ENCODE results near the gene SPATA24.
"Not testable (repeated sequence)": the region's sequence is repeated elsewhere in the genome, so short reads cannot be mapped to it uniquely, and the experiment has no call there.

SPATA24 gene

DNA sequence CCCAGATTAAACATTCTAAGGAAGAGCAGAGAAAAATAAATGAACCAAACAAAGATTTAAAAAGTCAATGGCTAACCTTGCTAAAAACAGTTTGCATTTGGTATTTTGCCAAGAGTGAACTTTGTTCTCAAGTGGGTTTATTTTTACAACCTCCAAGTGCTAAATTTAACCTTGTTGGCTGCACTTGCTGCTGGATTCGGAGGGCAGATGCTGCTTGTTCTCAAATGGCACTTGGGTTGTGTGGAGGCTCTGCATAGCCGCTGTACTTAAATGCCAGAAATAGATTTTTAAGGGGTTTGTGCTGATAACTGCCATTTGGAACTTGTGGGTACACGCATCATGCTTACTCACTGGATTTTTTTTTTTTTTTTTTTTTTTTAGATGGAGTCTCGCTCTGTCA lies 13.3 kb upstream of the SPATA24 start:
- no peak for DNase-seq (ENCODE audit: low read depth in 2 of 2)

DNA sequence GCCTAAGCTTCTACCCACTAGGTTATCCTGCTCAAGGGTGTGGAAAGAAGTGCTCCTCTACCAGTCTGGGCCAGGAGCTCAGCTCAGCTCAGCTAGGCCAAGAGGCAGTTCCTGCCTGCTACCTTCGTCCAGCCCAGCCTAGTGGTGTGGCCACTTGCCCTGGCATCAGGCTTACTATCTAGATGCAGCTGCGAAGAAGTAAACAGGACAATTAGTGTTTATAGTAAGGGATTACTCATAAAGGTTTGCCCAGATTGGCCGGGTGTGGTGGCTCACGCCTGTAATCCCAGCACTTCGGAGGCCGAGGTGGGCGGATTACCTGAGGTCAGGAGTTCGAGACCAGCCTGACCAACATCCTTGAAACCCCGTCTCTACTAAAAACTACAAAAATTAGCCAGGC lies 12.8 kb upstream of the SPATA24 start:
- DNase-seq (ENCODE audit: low read depth in 2 of 2) = no peak

DNA sequence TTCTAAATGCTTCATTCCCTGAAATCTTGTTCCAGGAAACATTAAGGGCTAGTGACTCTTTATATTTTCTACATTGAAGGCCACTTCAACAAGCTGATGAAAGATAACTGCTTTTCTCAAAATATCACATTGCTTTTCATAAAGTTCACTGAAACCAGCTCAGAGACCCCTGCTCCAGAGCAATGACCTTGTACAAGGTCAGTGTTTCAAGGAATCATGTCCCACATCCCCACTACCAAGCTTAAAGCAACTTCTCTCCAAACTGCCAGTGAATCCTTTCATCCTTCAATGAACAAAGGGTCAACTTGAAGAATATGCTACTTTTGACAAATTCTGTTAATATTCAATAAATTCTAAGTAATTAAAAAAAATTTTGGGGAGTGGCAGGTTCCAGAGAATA lies 12.0 kb upstream of the SPATA24 start:
- DNase-seq (ENCODE audit: low read depth in 2 of 2) = no peak

DNA sequence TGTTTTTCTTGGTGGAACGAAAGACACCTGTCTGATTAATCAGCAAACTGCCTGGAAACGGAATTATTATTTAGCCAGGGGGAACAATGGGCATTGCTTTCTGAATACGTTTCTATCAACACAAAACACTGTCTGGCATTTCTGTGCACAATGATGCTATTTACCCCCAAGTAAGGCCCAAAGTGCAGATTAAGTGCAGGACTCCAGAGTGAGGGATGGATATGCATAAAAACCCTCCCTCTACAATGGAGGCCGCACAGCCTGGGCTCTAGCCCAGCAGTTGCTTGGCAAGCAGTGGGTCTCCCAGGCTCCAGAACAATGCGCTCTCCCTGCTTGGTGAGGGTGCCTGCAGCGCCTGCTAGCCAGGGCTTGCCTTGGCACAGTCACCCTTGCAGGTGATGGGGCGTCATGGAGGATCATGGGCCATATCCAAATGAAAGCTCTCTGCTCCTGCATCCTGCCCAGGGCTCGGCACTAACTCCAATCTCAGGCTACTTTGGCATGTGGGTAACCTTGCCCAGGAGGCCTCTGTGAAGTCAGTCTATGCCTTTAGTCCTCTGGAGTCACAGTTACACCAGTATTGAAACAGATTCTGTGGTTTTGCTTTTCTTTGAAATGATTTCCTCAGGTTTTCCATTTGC lies 11.5 kb upstream of the SPATA24 start:
- DNase-seq (ENCODE audit: low read depth in 2 of 2) = no peak

DNA sequence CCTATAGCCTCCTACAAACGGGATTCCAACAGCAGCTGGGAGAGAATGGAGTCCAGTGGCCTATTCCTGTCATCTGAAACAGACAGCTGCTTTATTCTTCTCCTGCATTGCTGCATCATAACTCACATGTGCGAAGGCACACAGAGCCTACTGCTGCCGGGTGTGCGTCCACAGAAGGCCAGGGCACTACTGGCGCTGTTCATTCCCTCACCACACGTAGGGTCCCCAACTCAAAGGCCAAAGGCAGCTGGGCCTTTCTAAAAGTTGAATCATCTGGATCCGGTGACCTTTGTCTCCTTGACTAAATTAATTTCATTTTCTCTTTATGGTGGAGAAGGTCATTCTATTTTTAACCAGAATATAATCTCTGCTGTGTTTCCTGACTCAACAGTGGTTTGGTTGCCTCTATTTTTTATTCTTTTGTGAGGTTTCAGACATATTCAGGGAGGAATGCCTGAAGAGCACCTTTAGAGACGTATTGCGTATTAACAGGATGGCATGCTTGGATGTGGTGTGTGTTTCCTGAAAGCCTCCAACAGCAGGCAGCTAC lies 10.8 kb upstream of the SPATA24 start:
- DNase-seq (ENCODE audit: low read depth in 2 of 2) = no peak

DNA sequence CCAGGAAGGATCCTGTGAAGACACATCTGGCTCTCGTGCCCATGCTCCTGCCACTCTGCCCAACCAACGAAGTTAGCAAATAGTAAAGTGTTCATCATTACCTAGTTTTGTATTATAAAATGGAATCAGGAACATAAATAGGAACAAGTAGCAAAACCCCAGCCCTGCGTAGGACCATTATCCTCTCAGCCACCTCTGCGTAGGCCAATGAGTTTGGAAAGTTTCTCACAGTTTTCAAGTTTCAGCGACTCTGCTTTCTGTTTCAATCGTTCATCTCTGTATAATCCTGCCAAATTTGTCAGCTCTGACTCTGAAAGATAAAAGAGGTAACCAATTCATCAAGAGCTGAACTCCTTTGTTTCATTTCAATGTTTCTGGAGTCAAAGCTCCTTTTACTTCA lies 10.1 kb upstream of the SPATA24 start:
- no peak for DNase-seq (ENCODE audit: low read depth in 2 of 2)

DNA sequence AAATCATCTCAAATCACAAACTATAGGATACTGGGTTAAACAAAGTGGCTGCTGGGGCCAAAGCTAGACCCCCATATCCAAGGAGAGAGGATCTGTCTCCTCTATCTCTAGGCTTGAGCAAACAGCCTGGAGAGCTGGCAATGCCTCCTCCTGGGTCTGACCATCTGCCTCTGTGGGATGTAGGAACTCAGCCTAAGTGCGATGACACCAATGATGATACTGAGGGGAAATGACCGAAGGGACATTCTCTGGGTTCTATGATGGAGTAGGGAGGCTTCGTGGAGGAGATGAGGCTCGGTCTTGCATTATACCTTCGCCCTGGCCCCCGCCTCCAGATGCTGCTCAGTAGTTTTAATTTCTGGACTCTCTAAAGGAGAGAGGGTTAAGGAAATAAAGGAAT lies 9.3 kb upstream of the SPATA24 start:
- DNase-seq (ENCODE audit: low read depth in 2 of 2) = no peak

DNA sequence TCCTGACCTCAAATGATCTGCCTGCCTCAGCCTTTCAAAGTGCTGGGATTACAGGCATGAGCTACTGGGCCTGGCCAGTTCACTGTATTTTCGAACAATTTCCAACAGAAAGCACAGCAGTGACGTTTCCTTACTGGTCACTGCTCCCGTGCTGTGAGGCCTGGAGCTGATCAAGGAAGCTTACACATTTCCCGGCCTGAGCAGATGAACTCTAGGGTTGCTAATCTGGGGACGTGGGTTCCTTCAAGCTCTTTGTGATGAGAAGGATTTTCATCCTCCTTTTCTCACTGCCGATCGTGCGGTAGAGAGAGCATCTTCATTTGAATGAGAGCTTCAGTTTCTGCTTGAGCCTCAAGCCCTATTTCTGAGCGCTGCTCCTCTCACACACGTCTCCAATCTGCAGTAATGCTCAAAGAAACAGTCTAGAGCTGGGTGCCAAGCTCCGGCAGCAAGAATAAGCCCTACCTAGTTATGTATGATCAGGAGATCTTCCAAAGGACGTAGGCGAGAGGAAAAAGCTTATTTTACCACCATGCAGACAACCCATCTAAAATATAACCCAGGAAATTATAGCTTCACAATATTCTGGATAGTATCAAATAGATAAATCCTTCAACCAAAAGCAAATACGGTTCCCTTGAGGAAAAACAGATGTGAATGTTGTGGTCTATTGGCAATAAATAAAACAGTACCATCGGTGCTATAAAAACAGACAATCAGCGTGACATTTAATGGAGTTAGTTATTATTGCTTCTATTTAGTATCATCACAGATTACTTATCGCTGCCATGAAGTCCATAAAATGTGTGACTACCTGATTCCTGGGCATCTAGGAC lies 7.3 kb upstream of the SPATA24 start:
- no peak for DNase-seq (ENCODE audit: low read depth in 2 of 2)

DNA sequence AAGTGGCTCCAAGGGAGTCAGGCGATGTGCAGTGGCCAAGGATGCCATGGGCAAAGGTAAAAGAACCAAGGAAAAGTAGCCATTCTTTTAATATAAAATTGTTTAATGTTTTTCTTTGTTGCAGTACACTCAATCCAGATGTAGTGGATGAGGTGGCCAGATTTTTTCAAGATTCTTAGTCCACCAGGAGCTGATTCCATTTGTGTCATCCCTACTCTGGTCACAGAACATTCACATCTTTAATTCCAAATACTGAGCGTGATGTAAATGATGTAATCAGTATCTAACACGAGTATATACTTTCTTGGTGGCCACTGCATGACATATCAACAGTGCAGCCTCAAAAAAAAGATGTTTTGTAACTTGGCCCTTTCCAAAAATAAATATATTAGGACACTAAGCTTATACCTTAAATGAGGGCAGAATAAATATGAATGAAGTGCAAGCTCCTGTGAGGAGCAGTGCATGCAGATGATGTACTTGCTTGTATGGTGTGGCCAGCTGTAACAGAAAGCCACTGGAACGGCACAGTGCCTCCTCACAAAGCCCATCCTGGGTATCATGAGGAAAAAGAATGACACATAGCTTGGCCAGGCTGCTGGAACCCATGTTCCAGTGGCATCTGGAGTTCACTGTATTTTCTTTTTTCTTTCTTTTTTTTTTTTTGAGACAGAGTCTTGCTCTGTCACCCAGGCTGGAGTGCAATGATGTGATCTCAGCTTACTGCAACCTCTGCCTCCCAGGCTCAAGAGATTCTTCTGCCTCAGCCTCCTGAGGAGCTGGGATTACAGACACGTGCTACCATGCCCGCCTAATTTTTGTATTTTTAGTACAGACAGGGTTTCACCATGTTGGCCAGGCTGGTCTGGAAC lies 6.5 kb upstream of the SPATA24 start:
- no peak for DNase-seq (ENCODE audit: low read depth in 2 of 2)

DNA sequence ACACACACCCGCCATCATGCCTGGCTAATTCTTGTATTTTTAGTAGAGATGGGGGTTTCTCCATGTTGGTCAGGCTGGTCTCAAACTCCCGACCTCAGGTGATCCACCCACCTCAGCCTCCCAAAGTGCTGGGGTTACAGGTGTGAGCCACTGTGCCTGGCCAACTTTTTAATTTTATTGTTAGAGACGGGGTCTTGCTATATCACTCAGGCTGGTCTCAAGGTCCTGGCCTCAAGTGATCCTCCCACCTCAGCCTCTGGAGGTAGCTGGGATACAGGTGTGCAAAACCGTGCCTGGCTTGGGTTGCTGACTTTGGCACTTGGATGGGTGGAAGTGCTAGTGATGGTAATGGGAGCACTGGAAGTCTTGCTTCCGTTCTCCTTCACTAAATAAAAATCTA lies 5.2 kb upstream of the SPATA24 start:
- not testable (repeated sequence) for DNase-seq (ENCODE audit: low read depth in 2 of 2)

DNA sequence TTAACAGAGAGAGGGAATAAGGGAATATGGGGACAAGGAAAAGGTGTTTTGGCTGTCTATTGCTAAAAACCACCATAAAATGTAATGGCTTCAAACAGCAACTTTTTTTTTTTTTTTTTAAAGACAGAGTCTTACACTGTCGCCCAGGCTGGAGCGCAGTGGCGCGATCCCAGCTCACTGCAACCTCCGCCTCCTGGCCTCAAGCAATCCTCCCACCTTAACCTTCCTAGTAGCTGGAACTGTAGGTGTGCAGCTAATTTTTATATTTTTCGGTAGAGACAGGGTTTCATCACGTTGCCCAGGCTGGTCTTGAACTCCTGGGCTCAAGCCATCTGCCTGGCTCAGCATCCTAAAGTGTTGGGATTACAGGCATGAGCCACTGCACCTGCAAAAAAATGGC lies 4.3 kb upstream of the SPATA24 start:
- DNase-seq (ENCODE audit: low read depth in 2 of 2) = no peak

DNA sequence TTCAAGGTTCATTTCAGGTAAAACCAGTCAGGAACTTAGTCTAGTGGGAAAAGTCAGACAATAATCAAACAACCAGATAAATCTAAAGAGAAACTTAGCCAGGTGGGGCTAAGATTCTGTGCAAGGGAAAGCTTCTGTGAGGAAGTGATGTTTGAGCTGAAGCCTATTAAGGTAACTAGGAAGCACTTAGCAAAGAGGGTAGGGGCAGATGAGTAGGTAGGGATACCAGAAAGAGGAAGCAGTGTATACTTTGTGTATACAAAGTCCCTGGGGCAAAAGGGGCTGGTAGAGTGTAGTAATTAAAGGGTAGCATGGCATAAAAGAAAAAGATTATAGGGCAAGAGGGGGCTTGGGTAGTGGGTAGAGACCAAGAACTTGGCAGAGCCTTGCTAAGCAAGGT lies 3.6 kb upstream of the SPATA24 start:
- DNase-seq (ENCODE audit: low read depth in 2 of 2) = no peak

DNA sequence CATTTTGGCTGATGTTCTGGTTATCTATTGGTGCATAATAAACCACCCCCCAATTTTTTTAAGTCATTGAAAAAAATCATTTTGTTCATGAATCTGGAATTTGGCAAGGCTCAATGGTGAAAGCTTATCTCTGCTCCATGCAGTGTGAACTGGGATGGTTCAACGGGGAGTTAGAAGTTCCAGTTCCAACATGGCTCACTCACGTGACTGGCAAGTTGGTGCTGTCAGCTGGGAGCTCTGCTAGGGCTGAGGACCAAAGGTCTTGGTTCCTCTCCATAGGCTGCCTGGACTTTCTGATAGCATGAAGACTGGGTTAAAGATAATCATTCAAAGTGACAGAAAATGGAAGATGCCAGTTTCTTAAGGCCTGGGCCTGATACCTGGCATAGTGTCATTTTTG lies 3.1 kb upstream of the SPATA24 start:
- no peak for DNase-seq (ENCODE audit: low read depth in 2 of 2)

DNA sequence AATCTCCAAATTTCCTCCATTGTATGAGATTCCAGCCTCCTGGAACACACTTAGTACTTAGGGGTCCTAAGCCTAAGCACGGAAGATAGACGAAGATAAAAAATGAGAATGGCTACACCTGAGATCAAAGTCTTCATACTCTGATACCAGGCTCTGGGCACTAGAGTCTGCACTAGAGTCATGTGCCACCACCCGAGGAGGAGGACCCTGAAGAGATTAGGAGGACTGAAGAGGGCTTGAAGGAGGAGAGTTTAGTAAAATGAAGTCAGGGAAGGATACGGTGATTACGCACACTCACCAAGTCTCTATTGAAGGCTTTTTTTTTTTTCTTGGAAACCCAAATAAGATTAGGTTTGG lies 573 bp upstream of the SPATA24 start:
- DNase-seq (ENCODE audit: low read depth in 2 of 2) = no peak

DNA sequence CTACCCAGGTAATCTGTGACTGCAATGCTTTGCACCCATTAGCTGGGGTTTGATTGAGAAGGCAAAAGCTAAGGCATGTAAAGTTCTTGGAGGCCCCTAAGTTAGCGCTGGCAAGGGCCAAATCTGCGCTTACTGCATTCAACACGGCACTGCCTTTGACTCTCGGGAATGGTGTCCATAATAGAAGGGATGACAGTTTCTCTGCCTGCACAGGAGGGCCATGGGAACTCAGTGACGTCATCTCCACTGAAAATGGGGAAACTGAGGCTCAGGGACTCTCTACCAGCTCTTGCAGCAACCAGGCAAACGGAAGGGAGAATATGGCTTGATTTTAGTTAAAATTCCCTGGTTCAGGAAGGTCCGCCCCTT lies 487 bp downstream of the SPATA24 start:
- DNase-seq (ENCODE audit: low read depth in 2 of 2) = no peak

DNA sequence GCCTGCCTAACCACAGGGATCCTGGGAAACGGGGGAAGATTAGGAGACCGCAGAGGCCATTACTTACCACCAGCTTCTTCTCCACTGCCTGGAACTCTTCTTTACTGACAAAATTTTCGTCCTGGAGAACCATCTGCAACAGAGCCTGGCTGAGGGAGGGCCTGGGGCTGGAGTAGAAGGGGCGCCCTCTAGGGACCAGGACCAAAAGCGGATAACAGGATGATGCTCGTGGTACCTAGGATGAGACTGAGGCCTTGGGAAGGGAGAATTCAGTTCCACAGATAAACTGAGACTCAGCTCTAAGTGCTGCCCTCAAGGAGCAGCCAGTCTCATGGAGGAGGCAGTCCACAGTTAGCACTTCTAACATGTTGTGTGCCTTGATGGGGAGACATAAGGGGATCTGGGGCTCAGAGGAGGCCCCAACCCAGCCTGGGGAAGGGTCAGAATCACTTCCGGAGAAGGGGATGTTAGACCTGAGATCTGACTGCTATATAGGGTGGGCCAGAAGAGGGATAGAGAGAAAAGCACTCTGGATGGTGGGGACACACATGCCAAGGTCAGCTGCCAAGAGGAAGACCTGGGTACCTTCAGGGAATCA lies 1.2 kb downstream of the SPATA24 start:
- no peak for DNase-seq (ENCODE audit: low read depth in 2 of 2)

DNA sequence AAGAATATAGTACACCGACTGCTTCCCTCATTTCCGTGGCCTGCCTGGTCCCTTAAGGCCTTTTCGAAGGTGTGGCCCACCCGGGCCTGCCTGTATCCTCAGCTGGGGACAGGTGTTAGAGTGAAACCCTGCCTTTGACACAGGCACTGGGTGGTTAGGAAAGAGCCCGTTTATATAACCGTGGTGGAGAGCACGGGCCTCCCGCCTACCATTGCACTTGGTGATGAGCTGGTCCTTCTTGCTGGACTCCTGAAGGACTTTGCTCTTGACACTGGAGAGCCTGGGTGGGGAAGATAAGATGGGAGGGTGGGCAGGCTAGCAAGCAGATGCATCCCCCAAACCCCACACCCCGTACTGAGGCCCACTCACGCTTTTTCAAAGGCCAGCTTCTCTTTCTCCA lies 2.3 kb downstream of the SPATA24 start:
- no peak for DNase-seq (ENCODE audit: low read depth in 2 of 2)

DNA sequence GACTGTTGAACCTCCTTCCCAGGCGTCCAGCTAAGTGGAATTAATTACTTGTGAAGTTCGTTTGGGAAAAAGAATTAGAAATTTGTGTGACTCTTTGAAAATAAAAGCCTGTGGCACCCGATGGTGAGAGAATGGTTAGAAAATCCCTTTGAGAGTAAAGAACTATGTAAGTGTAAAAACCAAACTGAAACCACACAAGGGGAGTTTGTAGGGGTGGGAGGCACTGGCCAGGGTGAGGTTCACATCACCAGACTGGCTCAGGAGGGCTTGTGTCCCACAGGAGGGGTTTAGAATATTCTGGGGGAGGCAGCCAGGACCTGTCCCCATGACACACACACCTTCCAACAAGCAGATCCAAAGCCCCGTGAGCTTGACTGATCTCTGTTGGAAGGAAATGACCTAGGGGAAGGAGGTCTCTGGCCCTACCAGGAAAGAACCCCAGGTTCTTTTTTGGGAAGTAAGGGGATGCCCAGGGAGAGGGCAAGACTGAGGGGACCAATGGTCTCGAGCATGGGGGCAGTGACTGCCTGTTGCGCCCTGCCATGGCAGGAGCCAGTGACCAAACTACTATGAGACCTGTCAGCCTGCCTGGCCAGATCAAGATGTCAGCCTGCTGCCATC lies 4.3 kb downstream of the SPATA24 start:
- DNase-seq (ENCODE audit: low read depth in 2 of 2) = no peak

DNA sequence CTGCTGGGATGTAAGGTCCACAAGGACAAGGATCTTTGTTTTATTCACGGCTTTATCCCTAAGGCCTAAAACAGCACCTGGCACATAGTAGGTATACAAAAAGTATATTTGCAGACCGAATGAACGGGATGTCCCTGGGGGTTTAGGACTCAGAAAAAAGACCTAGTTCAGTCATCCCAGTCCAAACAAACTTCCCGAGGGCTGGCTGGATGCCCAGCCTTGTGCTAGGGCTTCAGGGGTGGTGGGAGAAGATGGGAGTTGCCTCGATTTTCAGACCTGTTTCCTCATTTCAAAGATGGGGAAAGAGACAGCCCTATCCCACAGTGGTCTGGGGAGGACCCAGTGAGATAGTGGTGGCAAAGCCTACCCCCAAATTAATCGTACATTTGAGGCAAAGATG lies 6.0 kb downstream of the SPATA24 start:
- DNase-seq (ENCODE audit: low read depth in 2 of 2) = no peak

DNA sequence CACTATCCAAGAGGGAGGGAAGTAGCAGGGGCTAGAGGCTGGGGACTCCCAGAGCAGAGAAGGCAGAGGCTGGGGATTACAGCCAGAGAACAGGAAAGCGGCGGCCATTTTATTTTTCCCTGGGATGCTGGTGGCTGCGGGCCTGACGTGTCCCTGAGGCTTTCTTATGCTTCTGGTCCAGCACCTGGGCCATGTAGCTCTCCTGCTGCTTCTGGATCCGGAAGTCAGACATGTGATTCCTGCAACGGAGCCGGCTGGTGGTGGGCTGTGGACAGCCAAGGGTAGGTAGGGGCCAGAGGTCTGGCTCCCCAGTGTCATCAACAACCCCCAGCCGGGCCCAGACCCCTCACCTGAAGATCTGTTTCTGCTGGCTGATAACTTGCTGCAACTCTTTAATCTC lies 7.2 kb downstream of the SPATA24 start:
- DNase-seq (ENCODE audit: low read depth in 2 of 2) = no peak

DNA sequence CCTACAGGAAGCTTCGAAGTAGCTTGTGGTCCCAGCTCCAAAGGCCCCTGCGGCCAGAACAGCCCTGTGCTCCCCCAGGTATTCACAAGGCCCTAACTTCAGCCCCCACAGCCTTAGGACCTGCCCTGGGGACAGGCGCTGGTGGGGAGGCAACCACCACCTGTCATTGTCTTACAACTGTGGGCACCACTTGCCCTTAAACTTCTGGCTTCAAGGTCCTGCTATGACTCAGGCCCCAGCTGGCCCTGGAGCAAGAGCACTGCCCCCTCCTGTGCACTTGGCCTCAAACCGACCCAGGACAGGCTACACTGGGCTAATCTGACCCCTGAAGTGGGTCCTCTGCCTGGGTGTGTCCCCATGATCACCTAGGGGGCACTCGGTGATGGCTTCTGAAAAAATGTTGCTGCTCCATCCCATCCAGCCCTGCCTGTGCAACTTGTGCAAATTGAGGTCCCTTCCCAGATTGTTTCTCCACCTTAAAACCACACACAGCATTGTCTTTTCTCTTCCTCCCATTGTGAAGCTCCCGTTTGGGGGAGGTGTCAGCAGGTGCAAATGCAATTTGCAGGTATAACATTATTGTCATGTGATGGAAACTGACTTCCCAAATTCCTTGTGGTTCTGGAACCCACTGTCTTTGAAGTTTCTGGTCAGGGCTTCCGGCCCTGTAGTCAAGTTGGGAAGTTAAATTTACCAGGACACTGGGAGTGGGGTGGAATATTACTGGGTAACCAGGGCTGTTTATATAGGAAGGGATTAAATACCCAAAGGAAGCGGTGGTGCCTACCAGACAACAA lies 7.8 kb downstream of the SPATA24 start:
- no peak for DNase-seq (ENCODE audit: low read depth in 2 of 2)

All from stimulated activated CD4-positive, alpha-beta T cell treated with anti-CD3 and anti-CD28 coated beads, Interleukin-15, amount 100 ng/mL, for 48 hours (primary cell).